ENCODE measurements around the gene TAF3.

DNA sequence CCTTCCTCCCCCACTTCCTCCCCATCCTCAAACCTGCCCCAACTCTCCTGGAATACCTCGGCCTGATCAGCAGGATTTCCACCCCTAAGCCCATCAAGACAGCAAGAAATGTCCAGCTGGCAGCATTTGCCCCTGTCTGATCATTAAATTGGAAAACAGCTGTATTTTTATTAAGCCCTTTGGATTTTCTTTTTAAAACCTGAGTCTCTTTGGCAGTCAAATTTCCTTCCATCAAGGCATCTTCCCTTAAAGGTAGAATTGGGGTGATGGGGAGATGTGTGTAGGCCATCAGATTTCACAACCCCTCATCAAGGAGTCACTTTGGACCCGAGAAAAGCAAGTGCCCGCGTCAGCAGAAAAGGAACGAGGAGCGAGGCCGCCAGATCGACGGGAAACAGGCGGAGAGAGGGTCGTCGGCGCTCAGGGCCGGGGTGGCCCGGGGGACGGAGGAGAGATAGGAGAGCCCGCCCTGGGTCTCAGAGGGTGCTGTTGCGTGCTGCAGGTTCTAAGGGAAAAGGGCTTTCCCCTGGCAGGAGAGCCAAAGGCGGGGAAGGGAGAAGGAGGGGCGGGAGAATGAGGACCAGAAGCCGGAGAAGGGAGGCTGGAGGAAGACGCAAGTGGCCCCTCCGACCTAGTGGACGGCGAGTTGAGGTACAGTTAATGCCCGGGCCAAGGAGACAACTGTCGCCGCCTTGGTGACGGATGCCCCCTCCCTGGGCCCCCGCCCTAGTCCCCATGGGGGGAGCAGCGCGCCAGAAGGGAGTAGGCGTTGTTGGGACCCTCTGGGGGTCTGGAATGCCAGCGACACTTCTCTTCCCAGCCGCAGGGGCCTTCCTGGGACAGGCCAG, 224.6 kb downstream of the TAF3 start:
- TF ChIP-seq TAF1 (IDR thresholded peaks at IDR 0.05; ENCODE audit: low read depth, low read length) (no peak), POLR2AphosphoS5 (IDR thresholded peaks at IDR 0.05; ENCODE audit: low read depth, low read length) (no peak)
